HEK293 (cell line): ENCODE measurements around the gene SDCBP2.

Experiments
- AEBP2 ChIP-seq: fragments of 450-650 bp; formaldehyde crosslinking; IDR thresholded peaks from 2 replicates; pipeline ENCODE4 v1.5.1; 2016; ENCODE audit warnings: missing biosample characterization, missing genetic modification characterization, borderline replicate concordance
- GLIS2 ChIP-seq: fragments of 450-650 bp; formaldehyde crosslinking; IDR thresholded peaks from 2 replicates; pipeline ENCODE4 v1.5.1; 2016; ENCODE audit warnings: missing biosample characterization, missing genetic modification characterization
- SCRT2 ChIP-seq: fragments of 450-650 bp; formaldehyde crosslinking; IDR thresholded peaks from 2 replicates; pipeline ENCODE4 v1.5.1; 2016; ENCODE audit warnings: missing biosample characterization, missing genetic modification characterization
- SP7 ChIP-seq: fragments of 450-650 bp; formaldehyde crosslinking; IDR thresholded peaks from 2 replicates; pipeline ENCODE4 v1.5.1; 2016; ENCODE audit warnings: missing biosample characterization, missing genetic modification characterization
- YY2 ChIP-seq: fragments of 450-650 bp; formaldehyde crosslinking; IDR thresholded peaks from 2 replicates; pipeline ENCODE4 v1.5.1; 2016; ENCODE audit warnings: missing biosample characterization, missing genetic modification characterization
- ZBTB26 ChIP-seq: fragments of 450-650 bp; formaldehyde crosslinking; optimal IDR thresholded peaks from 2 replicates; pipeline ENCODE3; 2016; ENCODE audit warnings: missing biosample characterization, mild to moderate bottlenecking, missing genetic modification characterization
- ZBTB44 ChIP-seq: fragments of 450-650 bp; IDR thresholded peaks from 2 replicates; pipeline ENCODE4 v1.5.1; 2018; ENCODE audit warnings: missing biosample characterization, mild to moderate bottlenecking, missing genetic modification characterization
- ZNF148 ChIP-seq: fragments of 450-650 bp; formaldehyde crosslinking; IDR thresholded peaks from 2 replicates; pipeline ENCODE4 v1.5.0; 2017; ENCODE audit warnings: missing biosample characterization, missing genetic modification characterization, borderline replicate concordance
- ZNF202 ChIP-seq: fragments of 450-650 bp; formaldehyde crosslinking; IDR thresholded peaks from 2 replicates; pipeline ENCODE4 v1.5.1; 2016; ENCODE audit warnings: missing biosample characterization, missing genetic modification characterization, borderline replicate concordance
- ZNF274 ChIP-seq, 2 experiments: fragments of 200-500 bp in 1 of 2; fragments of 450-650 bp in 1 of 2; sonication (Bioruptor generic) in 1 of 2; formaldehyde crosslinking in 1 of 2; IDR thresholded peaks; 2 replicates each; pipeline versions ENCODE4 v1.5.1 to v1.6.1; 2014 to 2016; ENCODE audit warnings: borderline replicate concordance in 1 of 2, inconsistent platforms in 1 of 2, low read length in 1 of 2, missing biosample characterization in 1 of 2, missing genetic modification characterization in 1 of 2
- ZNF311 ChIP-seq: fragments of 450-650 bp; formaldehyde crosslinking; IDR thresholded peaks from 2 replicates; pipeline ENCODE4 v1.5.1; 2017; ENCODE audit warnings: missing biosample characterization, missing genetic modification characterization, borderline replicate concordance
- ZNF394 ChIP-seq: fragments of 450-650 bp; formaldehyde crosslinking; IDR thresholded peaks from 2 replicates; pipeline ENCODE4 v1.5.1; 2016; ENCODE audit warnings: missing biosample characterization, missing genetic modification characterization, mild to moderate bottlenecking, moderate library complexity, borderline replicate concordance
- ZNF433 ChIP-seq: fragments of 450-650 bp; formaldehyde crosslinking; IDR thresholded peaks from 2 replicates; pipeline ENCODE4 v1.5.1; 2016; ENCODE audit warnings: missing biosample characterization, missing genetic modification characterization, low read depth
- ZNF48 ChIP-seq: fragments of 450-650 bp; formaldehyde crosslinking; IDR thresholded peaks from 2 replicates; pipeline ENCODE4 v1.5.1; 2016; ENCODE audit warnings: missing biosample characterization, missing genetic modification characterization
- ZNF488 ChIP-seq: fragments of 450-650 bp; formaldehyde crosslinking; IDR thresholded peaks from 2 replicates; pipeline ENCODE4 v1.5.1; 2016; ENCODE audit warnings: missing biosample characterization, missing genetic modification characterization
- ZNF501 ChIP-seq: fragments of 450-650 bp; formaldehyde crosslinking; IDR thresholded peaks from 2 replicates; pipeline ENCODE4 v1.5.1; 2016; ENCODE audit warnings: missing biosample characterization, missing genetic modification characterization
- ZNF629 ChIP-seq: fragments of 450-650 bp; formaldehyde crosslinking; IDR thresholded peaks from 2 replicates; pipeline ENCODE4 v1.5.1; 2017; ENCODE audit warnings: missing biosample characterization, missing genetic modification characterization
- ZNF654 ChIP-seq: fragments of 450-650 bp; formaldehyde crosslinking; IDR thresholded peaks from 2 replicates; pipeline ENCODE4 v1.5.1; 2016; ENCODE audit warnings: low read depth, missing biosample characterization, missing genetic modification characterization
- ZNF707 ChIP-seq: fragments of 450-650 bp; formaldehyde crosslinking; IDR thresholded peaks from 2 replicates; pipeline ENCODE4 v1.5.1; 2016; ENCODE audit warnings: missing biosample characterization, missing genetic modification characterization
- ZSCAN5A ChIP-seq: fragments of 450-650 bp; formaldehyde crosslinking; IDR thresholded peaks from 2 replicates; pipeline ENCODE4 v1.5.1; 2016; ENCODE audit warnings: missing biosample characterization, missing genetic modification characterization
- TF ChIP-seq, protein P1 (sequence below): fragments of 450-650 bp; formaldehyde crosslinking; IDR thresholded peaks from 2 replicates; pipeline ENCODE4 v1.5.1; 2016; ENCODE audit warnings: missing biosample characterization, missing genetic modification characterization
- TF ChIP-seq, protein P2 (sequence below): fragments of 450-650 bp; formaldehyde crosslinking; IDR thresholded peaks from 2 replicates; pipeline ENCODE4 v1.5.1; 2016; ENCODE audit warnings: missing biosample characterization, missing genetic modification characterization
- TF ChIP-seq, protein P3 (sequence below): fragments of 450-650 bp; formaldehyde crosslinking; IDR thresholded peaks from 2 replicates; pipeline ENCODE4 v1.5.1; 2016; ENCODE audit warnings: missing biosample characterization, missing genetic modification characterization

Gene SDCBP2

DNA sequence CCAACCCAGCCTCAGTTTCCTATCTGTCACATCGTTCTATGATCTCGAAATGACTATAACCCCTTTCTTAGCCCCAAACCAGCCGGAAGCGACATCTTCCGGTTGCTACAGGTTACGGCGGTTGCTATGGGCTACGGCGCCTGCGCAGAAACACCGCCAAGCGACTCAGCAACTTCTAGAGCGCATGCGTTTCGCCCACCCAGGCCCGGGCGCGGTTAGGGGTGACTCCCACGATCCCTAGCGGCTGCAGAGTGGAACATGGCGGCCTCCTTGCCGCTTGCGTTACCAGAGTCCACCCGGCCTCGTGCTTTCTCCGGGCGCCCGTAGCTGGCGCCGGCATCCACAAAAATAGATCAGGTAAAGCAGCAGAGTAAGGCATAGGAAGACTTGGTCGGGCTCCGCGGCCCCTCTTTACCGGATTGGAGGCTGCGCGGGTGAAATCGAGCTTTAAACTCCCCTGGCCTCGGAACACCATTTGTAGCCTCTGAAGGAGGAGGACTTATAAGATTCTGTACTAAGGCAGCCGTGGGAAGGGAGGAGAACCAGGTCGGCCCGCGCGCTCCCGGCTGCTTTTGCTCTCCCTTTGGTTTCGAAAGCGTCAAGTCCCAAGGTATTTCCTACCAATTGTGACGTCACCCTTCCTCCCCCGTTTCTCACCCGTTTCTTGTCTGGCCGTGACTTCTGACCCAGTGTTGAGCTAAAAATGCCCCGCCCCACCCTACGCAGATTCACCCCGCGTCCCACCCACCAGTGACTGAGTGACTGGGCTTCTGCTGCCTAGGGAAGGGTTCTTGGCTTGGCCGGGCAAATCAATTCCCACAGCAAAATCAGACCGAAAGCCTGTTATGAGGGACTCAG, 3.5 kb downstream of the SDCBP2 start (continued):
- TF ChIP-seq ZBTB26 (peak; percentile 47), ZNF311 (tag by site-specific recombination) (no peak), ZNF654 (no peak), GLIS2 (tag by site-specific recombination) (peak; percentile 85), ZNF433 (no peak), ZNF501 (tag by site-specific recombination) (peak; percentile 49; the same call in 1 of the 2 replicates), ZNF488 (tag by site-specific recombination) (no peak), ZNF202 (tag by site-specific recombination) (no peak), ZNF394 (0 out of 2 replicates have a peak, but pooled peaks have one; percentile 30), ZNF707 (tag by site-specific recombination) (no peak), ZNF148 (no peak), ZNF48 (tag by site-specific recombination) (no peak), ZNF274 (IDR thresholded peaks at IDR 0.05; ENCODE audit: low read length) (no peak), ZNF274 (tag by site-specific recombination; IDR thresholded peaks at IDR 0.05; ENCODE audit: borderline replicate concordance) (no peak), ZNF629 (tag by site-specific recombination) (peak; percentile 82), SP7 (tag by site-specific recombination) (peak; percentile 70), ZBTB44 (tag by site-specific recombination) (no peak), YY2 (tag by site-specific recombination) (peak; percentile 93), AEBP2 (tag by site-specific recombination) (no peak), SCRT2 (tag by site-specific recombination) (peak; percentile 94), ZSCAN5A (no peak)
- TF ChIP-seq, protein P1, sequence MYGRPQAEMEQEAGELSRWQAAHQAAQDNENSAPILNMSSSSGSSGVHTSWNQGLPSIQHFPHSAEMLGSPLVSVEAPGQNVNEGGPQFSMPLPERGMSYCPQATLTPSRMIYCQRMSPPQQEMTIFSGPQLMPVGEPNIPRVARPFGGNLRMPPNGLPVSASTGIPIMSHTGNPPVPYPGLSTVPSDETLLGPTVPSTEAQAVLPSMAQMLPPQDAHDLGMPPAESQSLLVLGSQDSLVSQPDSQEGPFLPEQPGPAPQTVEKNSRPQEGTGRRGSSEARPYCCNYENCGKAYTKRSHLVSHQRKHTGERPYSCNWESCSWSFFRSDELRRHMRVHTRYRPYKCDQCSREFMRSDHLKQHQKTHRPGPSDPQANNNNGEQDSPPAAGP (tag by site-specific recombination): peak; percentile 65
- TF ChIP-seq, protein P2, sequence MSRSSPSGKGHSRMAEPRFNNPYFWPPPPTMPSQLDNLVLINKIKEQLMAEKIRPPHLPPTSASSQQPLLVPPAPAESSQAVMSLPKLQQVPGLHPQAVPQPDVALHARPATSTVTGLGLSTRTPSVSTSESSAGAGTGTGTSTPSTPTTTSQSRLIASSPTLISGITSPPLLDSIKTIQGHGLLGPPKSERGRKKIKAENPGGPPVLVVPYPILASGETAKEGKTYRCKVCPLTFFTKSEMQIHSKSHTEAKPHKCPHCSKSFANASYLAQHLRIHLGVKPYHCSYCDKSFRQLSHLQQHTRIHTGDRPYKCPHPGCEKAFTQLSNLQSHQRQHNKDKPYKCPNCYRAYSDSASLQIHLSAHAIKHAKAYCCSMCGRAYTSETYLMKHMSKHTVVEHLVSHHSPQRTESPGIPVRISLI: no peak
- TF ChIP-seq, protein P3, sequence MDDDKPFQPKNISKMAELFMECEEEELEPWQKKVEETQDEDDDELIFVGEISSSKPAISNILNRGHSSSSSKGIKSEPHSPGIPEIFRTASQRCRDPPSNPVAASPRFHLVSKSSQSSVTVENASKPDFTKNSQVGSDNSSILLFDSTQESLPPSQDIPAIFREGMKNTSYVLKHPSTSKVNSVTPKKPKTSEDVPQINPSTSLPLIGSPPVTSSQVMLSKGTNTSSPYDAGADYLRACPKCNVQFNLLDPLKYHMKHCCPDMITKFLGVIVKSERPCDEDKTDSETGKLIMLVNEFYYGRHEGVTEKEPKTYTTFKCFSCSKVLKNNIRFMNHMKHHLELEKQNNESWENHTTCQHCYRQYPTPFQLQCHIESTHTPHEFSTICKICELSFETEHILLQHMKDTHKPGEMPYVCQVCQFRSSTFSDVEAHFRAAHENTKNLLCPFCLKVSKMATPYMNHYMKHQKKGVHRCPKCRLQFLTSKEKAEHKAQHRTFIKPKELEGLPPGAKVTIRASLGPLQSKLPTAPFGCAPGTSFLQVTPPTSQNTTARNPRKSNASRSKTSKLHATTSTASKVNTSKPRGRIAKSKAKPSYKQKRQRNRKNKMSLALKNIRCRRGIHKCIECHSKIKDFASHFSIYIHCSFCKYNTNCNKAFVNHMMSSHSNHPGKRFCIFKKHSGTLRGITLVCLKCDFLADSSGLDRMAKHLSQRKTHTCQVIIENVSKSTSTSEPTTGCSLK (tag by site-specific recombination): no peak
